HEK293 (cell line): Measurements from ENCODE around the gene GATA2.

Experiments used
- CTCF ChIA-PET: fragments of 350-600 bp; formaldehyde crosslinking; extraction: SDS; loops from one replicate; lab custom pipeline; 2021; ENCODE audit warnings: antibody characterized with exemption; lab: Yijun Ruan, JAX
- POLR2A ChIA-PET: fragments of 300-600 bp; formaldehyde crosslinking; extraction: SDS; loops from one replicate; lab custom pipeline; 2020; ENCODE audit warnings: antibody characterized with exemption, inconsistent platforms; lab: Yijun Ruan, JAX
- H3K27ac ChIP-seq: fragments of 200-500 bp; sonication (Bioruptor generic); 2 replicates; pipeline ENCODE4 v1.5.1; 2014; ENCODE audit warnings: low read depth, low read length, control low read depth, inconsistent platforms; ENCODE audit errors: extremely low read depth
- H3K36me3 ChIP-seq, 2 experiments: fragments of 200-500 bp in 1 of 2; sonication (Bioruptor generic) in 1 of 2; 1 replicate in 1 of 2; 2 replicates in 1 of 2; pipeline ENCODE4 v1.5.1; 2014 to 2017; ENCODE audit warnings: inconsistent platforms in 2 of 2, low read length in 2 of 2; ENCODE audit not compliant: control insufficient read depth in 2 of 2, insufficient read depth in 1 of 2
- H3K4me1 ChIP-seq: fragments of 200-500 bp; sonication (Bioruptor generic); 2 replicates; pipeline ENCODE4 v1.5.1; 2014; ENCODE audit warnings: mild to moderate bottlenecking, low read length, inconsistent platforms; ENCODE audit not compliant: control insufficient read depth, insufficient read depth
- H3K4me3 ChIP-seq: 2 replicates; pipeline ENCODE4 v1.5.1; 2011; ENCODE audit warnings: low read depth, mild to moderate bottlenecking, control low read depth, low read length, moderate library complexity
- H3K9me3 ChIP-seq: fragments of 200-500 bp; sonication (Bioruptor generic); 2 replicates; pipeline ENCODE4 v1.5.1; 2014; ENCODE audit warnings: low read depth, low read length, inconsistent platforms; ENCODE audit not compliant: control insufficient read depth, insufficient read depth
- BCL11B ChIP-seq: fragments of 450-650 bp; formaldehyde crosslinking; IDR thresholded peaks from 2 replicates; pipeline ENCODE4 v1.5.1; 2016; ENCODE audit warnings: low read depth, missing biosample characterization, missing genetic modification characterization
- IKZF3 ChIP-seq: fragments of 450-650 bp; IDR thresholded peaks from 2 replicates; pipeline ENCODE4 v1.5.0; 2018; ENCODE audit warnings: missing biosample characterization, mild to moderate bottlenecking, missing genetic modification characterization, moderate library complexity
- KLF9 ChIP-seq: fragments of 450-650 bp; formaldehyde crosslinking; IDR thresholded peaks from 2 replicates; pipeline ENCODE4 v1.5.1; 2016; ENCODE audit warnings: missing biosample characterization, missing genetic modification characterization, low read depth
- REST ChIP-seq: fragments of 450-650 bp; formaldehyde crosslinking; IDR thresholded peaks from 2 replicates; pipeline ENCODE4 v1.5.1; 2016; ENCODE audit warnings: missing biosample characterization, missing genetic modification characterization
- SCRT2 ChIP-seq: fragments of 450-650 bp; formaldehyde crosslinking; IDR thresholded peaks from 2 replicates; pipeline ENCODE4 v1.5.1; 2016; ENCODE audit warnings: missing biosample characterization, missing genetic modification characterization
- SP2 ChIP-seq: fragments of 450-650 bp; formaldehyde crosslinking; IDR thresholded peaks from 2 replicates; pipeline ENCODE4 v1.5.1; 2016; ENCODE audit warnings: missing biosample characterization, missing genetic modification characterization
- TRIM28 ChIP-seq: IDR thresholded peaks from 2 replicates; pipeline ENCODE4 v1.6.1; 2011; ENCODE audit warnings: low read length, control low read depth, borderline replicate concordance
- ZFHX2 ChIP-seq: fragments of 450-650 bp; formaldehyde crosslinking; conservative IDR thresholded peaks from 2 replicates; pipeline ENCODE4 v1.5.1; 2016; ENCODE audit warnings: missing biosample characterization, missing genetic modification characterization
- ZFP3 ChIP-seq: fragments of 450-650 bp; formaldehyde crosslinking; IDR thresholded peaks from 2 replicates; pipeline ENCODE4 v1.5.1; 2016; ENCODE audit warnings: low read depth, missing biosample characterization, missing genetic modification characterization
- ZIC2 ChIP-seq: fragments of 450-650 bp; formaldehyde crosslinking; IDR thresholded peaks from 2 replicates; pipeline ENCODE4 v1.5.1; 2016; ENCODE audit warnings: missing biosample characterization, missing genetic modification characterization
- ZNF133 ChIP-seq: fragments of 450-650 bp; formaldehyde crosslinking; IDR thresholded peaks from 2 replicates; pipeline ENCODE4 v1.5.1; 2016; ENCODE audit warnings: missing biosample characterization, missing genetic modification characterization
- ZNF214 ChIP-seq: fragments of 450-650 bp; formaldehyde crosslinking; IDR thresholded peaks from 2 replicates; pipeline ENCODE4 v1.5.1; 2017; ENCODE audit warnings: missing biosample characterization, mild to moderate bottlenecking, missing genetic modification characterization, borderline replicate concordance
- ZNF223 ChIP-seq: fragments of 450-650 bp; formaldehyde crosslinking; IDR thresholded peaks from 2 replicates; pipeline ENCODE4 v1.5.1; 2016; ENCODE audit warnings: missing biosample characterization, missing genetic modification characterization
- ZNF24 ChIP-seq: fragments of 450-650 bp; formaldehyde crosslinking; IDR thresholded peaks from 2 replicates; pipeline ENCODE4 v1.5.1; 2016; ENCODE audit warnings: missing biosample characterization, missing genetic modification characterization
- ZNF335 ChIP-seq: fragments of 450-650 bp; formaldehyde crosslinking; conservative IDR thresholded peaks from 2 replicates; pipeline ENCODE4 v1.5.1; 2016; ENCODE audit warnings: missing biosample characterization, missing genetic modification characterization
- ZNF362 ChIP-seq: fragments of 450-650 bp; formaldehyde crosslinking; IDR thresholded peaks from 2 replicates; pipeline ENCODE4 v1.5.1; 2016; ENCODE audit warnings: missing biosample characterization, missing genetic modification characterization
- ZNF423 ChIP-seq: fragments of 450-650 bp; formaldehyde crosslinking; IDR thresholded peaks from 2 replicates; pipeline ENCODE4 v1.5.1; 2016; ENCODE audit warnings: missing biosample characterization, missing genetic modification characterization
- ZNF501 ChIP-seq: fragments of 450-650 bp; formaldehyde crosslinking; IDR thresholded peaks from 2 replicates; pipeline ENCODE4 v1.5.1; 2016; ENCODE audit warnings: missing biosample characterization, missing genetic modification characterization
- ZNF514 ChIP-seq: fragments of 450-650 bp; formaldehyde crosslinking; IDR thresholded peaks from 2 replicates; pipeline ENCODE4 v1.5.1; 2016; ENCODE audit warnings: missing biosample characterization, missing genetic modification characterization
- ZNF580 ChIP-seq: fragments of 450-650 bp; formaldehyde crosslinking; IDR thresholded peaks from 2 replicates; pipeline ENCODE4 v1.5.1; 2016; ENCODE audit warnings: missing biosample characterization, missing genetic modification characterization
- ZNF585B ChIP-seq: fragments of 450-650 bp; formaldehyde crosslinking; IDR thresholded peaks from 2 replicates; pipeline ENCODE4 v1.5.1; 2016; ENCODE audit warnings: missing biosample characterization, missing genetic modification characterization
- ZNF677 ChIP-seq: fragments of 450-650 bp; IDR thresholded peaks from 2 replicates; pipeline ENCODE4 v1.5.0; 2018; ENCODE audit warnings: missing biosample characterization, mild to moderate bottlenecking, missing genetic modification characterization, moderate library complexity
- ZNF837 ChIP-seq: fragments of 450-650 bp; formaldehyde crosslinking; IDR thresholded peaks from 2 replicates; pipeline ENCODE4 v1.5.1; 2016; ENCODE audit warnings: missing biosample characterization, missing genetic modification characterization

Gene GATA2

GRCh38 chr3:128487813-128488635, 5.0 kb downstream of the GATA2 start (continued):
- peak; percentile 70 for TF ChIP-seq IKZF3 (tag by site-specific recombination)
- TF ChIP-seq ZNF423 (tag by site-specific recombination) = peak; percentile 72
- TF ChIP-seq ZNF585B (tag by site-specific recombination) = no peak
- no peak for TF ChIP-seq ZNF677 (tag by site-specific recombination)
- TF ChIP-seq ZNF501 (tag by site-specific recombination) = peak; percentile 48; the same call in 1 of the 2 replicates

- POLR2A ChIA-PET = no interaction called here
- Histone ChIP-seq H3K36me3 (peaks cover 0 to 57% of the 10 kb centered on the region in 2 experiments; a peak in 1 of 3 replicates), H3K9me3 (no peaks in the 10 kb centered on the region), H3K4me3 (peak overlapping the region; percentile 71), H3K27ac (peak overlapping the region; percentile 55; the same call in 1 of the 2 replicates), H3K4me1 (no peaks in the 10 kb centered on the region; the same call in 1 of the 2 replicates)
- TF ChIP-seq ZNF514 (tag by site-specific recombination) (no peak), ZNF580 (tag by site-specific recombination) (no peak), ZNF335 (peak; percentile 26; the same call in 1 of the 2 replicates), ZNF24 (tag by site-specific recombination) (no peak)
- CTCF ChIA-PET = no interaction called here
Observed at GRCh38 chr3:128487538-128487812, 5.5 kb downstream of the GATA2 start.

GRCh38 chr3:128486681-128487537, 6.1 kb downstream of the GATA2 start:
- H3K36me3 ChIP-seq = peaks cover 0 to 57% of the 10 kb centered on the region in 2 experiments; a peak in 1 of 3 replicates
- ChIA-PET POLR2A (no interaction called here), CTCF (interaction anchor here (0.6 kb wide), 1 partner anchor 37 kb away, joined by 3 read pairs; no protein-coding TSS in a partner anchor)
- H3K4me1 ChIP-seq = no peaks in the 10 kb centered on the region; the same call in 1 of the 2 replicates
- TF ChIP-seq KLF9 (0 out of 2 replicates have a peak, but pooled peaks have one; percentile 17), REST (tag by site-specific recombination) (no peak), ZNF223 (tag by site-specific recombination) (no peak), BCL11B (tag by site-specific recombination) (peak; percentile 59; the same call in 1 of the 2 replicates), ZFP3 (no peak)
- H3K4me3 ChIP-seq = peak overlapping the region; percentile 71
- H3K27ac ChIP-seq = peak overlapping the region; percentile 55; the same call in 1 of the 2 replicates
- H3K9me3 ChIP-seq = no peaks in the 10 kb centered on the region

- peak overlapping the region; percentile 71 for H3K4me3 ChIP-seq
- POLR2A ChIA-PET = no interaction called here
Observed at GRCh38 chr3:128486205-128486628, 6.8 kb downstream of the GATA2 start.

More at GRCh38 chr3:128486205-128486628, 6.8 kb downstream of the GATA2 start:
- Histone ChIP-seq H3K9me3 (no peaks in the 10 kb centered on the region), H3K27ac (no peak overlapping the region), H3K36me3 (peaks cover 0 to 57% of the 10 kb centered on the region in 2 experiments; a peak in 1 of 3 replicates), H3K4me1 (no peaks in the 10 kb centered on the region; the same call in 1 of the 2 replicates)
- peak; percentile 85 for TF ChIP-seq SCRT2 (tag by site-specific recombination)
- no peak for TF ChIP-seq ZNF133 (tag by site-specific recombination)
- peak; percentile 8; the same call in 1 of the 2 replicates for TF ChIP-seq SP2 (tag by site-specific recombination)
- TF ChIP-seq ZNF837 (tag by site-specific recombination) = no peak
- peak; percentile 8; the same call in 1 of the 2 replicates for TF ChIP-seq ZFHX2 (tag by site-specific recombination)
- TF ChIP-seq ZIC2 (tag by site-specific recombination) = peak; percentile 17; the same call in 1 of the 2 replicates
- no peak for TF ChIP-seq TRIM28
- TF ChIP-seq ZNF362 (tag by site-specific recombination) = no peak
- no peak for TF ChIP-seq ZNF214 (tag by site-specific recombination)
- CTCF ChIA-PET = interaction anchor here (0.6 kb wide), 1 partner anchor 36 kb away, joined by 3 read pairs; no protein-coding TSS in a partner anchor
